ENCODE measurements around the gene CALR.
"Not testable (repeated sequence)": the region's sequence is repeated elsewhere in the genome, so short reads cannot be mapped to it uniquely, and the experiment has no call there.

The CALR gene

GRCh38 chr19:12933287-12934072 lies 4.9 kb upstream of the CALR start, which contains the start of gene FARSA:
FARSA (minus strand) TSS chr19:12933711; CDS start chr19:12933696, 15 bp downstream.
- peak; percentile 91 for DNase-seq (ENCODE audit: low spot score)

GRCh38 chr19:12935071-12935470 lies 3.3 kb upstream of the CALR start:
- no peak for DNase-seq (ENCODE audit: low spot score)

- no peak for DNase-seq (ENCODE audit: low spot score)
These were observed 1.8 kb upstream of the CALR start for GRCh38 chr19:12936582-12936981.

GRCh38 chr19:12937093-12937926 lies 1.1 kb upstream of the CALR start:
- peak; percentile 55 for DNase-seq (ENCODE audit: low spot score)

GRCh38 chr19:12938779-12939601 lies 581 bp downstream of the CALR start:
- DNase-seq (ENCODE audit: low spot score) = peak; percentile 42

- DNase-seq (ENCODE audit: low spot score) = no peak
These were observed 1.6 kb downstream of the CALR start for GRCh38 chr19:12939975-12940423.

GRCh38 chr19:12940897-12941296 lies 2.5 kb downstream of the CALR start:
- no peak for DNase-seq (ENCODE audit: low spot score)

GRCh38 chr19:12943437-12944044 lies 5.1 kb downstream of the CALR start:
- DNase-seq (ENCODE audit: low spot score) = no peak

GRCh38 chr19:12944104-12944674 lies 5.8 kb downstream of the CALR start:
- DNase-seq (ENCODE audit: low spot score) = no peak

GRCh38 chr19:12945479-12946091 lies 7.2 kb downstream of the CALR start, which contains the start of gene RAD23A:
RAD23A (plus strand) TSS chr19:12945862; CDS start chr19:12945949, 87 bp downstream.
- peak; percentile 98 for DNase-seq (ENCODE audit: low spot score)

- peak; percentile 79 for DNase-seq (ENCODE audit: low spot score)
These were observed 7.8 kb downstream of the CALR start for GRCh38 chr19:12946092-12946721.

- DNase-seq (ENCODE audit: low spot score) = no peak
These were observed 8.5 kb downstream of the CALR start for GRCh38 chr19:12946731-12947496.

- no peak for DNase-seq (ENCODE audit: low spot score)
These were observed 9.5 kb downstream of the CALR start for GRCh38 chr19:12947702-12948611.

GRCh38 chr19:12948612-12949362 lies 10.4 kb downstream of the CALR start:
- DNase-seq (ENCODE audit: low spot score) = no peak

- DNase-seq (ENCODE audit: low spot score) = no peak
These were observed 11.2 kb downstream of the CALR start for GRCh38 chr19:12949363-12950283.

GRCh38 chr19:12952050-12952449 lies 13.6 kb downstream of the CALR start:
- not testable (repeated sequence) for DNase-seq (ENCODE audit: low spot score)
